ENCODE results near the gene IMMP1L. TPM values are rescaled to one million over a fixed set of nuclear protein-coding genes. Genes with fewer than 3 reads are reported as not detected.

Gene IMMP1L
- total and polyA plus RNA-seq, 3 donors from 2014 or later, result 37.6 to 48.2 (median 40.1) TPM

- Histone ChIP-seq H3K9me3 (no peaks in the 10 kb centered on the region), H3K36me3 (ENCODE audit: low read depth, missing control alignments) (no peaks in the 10 kb centered on the region), H3K4me3 (no peak overlapping the region), H3K4me1 (no peaks in the 10 kb centered on the region), H3K27ac (no peak overlapping the region), H3K27me3 (no peaks in the 10 kb centered on the region)
- intact Hi-C loops (cut with DNase I; ENCODE audit: low total_unique reads), result no loop called here
- WGBS, 2 donors, result 90 to 92% methylated on average over 4 of the region's 4 CpGs
- no peak for TF ChIP-seq CTCF (IDR thresholded peaks at IDR 0.05)
- DNase-seq, result no peak
Measured at GRCh38 chr11:31479066-31479465, 30.4 kb downstream of the IMMP1L start.

- no peaks in the 10 kb centered on the region for H3K4me1 ChIP-seq
- H3K4me3 ChIP-seq, result no peak overlapping the region
- no peaks in the 10 kb centered on the region for H3K9me3 ChIP-seq
- no peak for DNase-seq
- no peak for TF ChIP-seq CTCF (IDR thresholded peaks at IDR 0.05)
- H3K27me3 ChIP-seq, result no peaks in the 10 kb centered on the region
- WGBS, 2 donors, result 81 to 93% methylated on average over 2 of the region's 2 CpGs
- intact Hi-C loops (cut with DNase I; ENCODE audit: low total_unique reads), result no loop called here
- no peaks in the 10 kb centered on the region for H3K36me3 ChIP-seq (ENCODE audit: low read depth, missing control alignments)
- no peak overlapping the region for H3K27ac ChIP-seq
Measured at GRCh38 chr11:31478223-31478590, 31.2 kb downstream of the IMMP1L start.

- intact Hi-C loops (cut with DNase I; ENCODE audit: low total_unique reads), result no loop called here
- DNase-seq, result no peak
- no peak overlapping the region for H3K4me3 ChIP-seq
- TF ChIP-seq CTCF (IDR thresholded peaks at IDR 0.05), result no peak
- TF ChIP-seq POLR2A (IDR thresholded peaks at IDR 0.05), result no peak
- H3K36me3 ChIP-seq (ENCODE audit: low read depth, missing control alignments), result no peaks in the 10 kb centered on the region
- H3K4me1 ChIP-seq, result no peaks in the 10 kb centered on the region
- no peaks in the 10 kb centered on the region for H3K27me3 ChIP-seq
- no peaks in the 10 kb centered on the region for H3K9me3 ChIP-seq
- WGBS, 2 donors, result 88 to 90% methylated on average over 6 of the region's 6 CpGs
- H3K27ac ChIP-seq, result no peak overlapping the region
Measured at GRCh38 chr11:31477528-31478222, 31.7 kb downstream of the IMMP1L start.

GRCh38 chr11:31474083-31474482 lies 35.3 kb downstream of the IMMP1L start:
- no peak for DNase-seq
- H3K4me1 ChIP-seq, result no peaks in the 10 kb centered on the region
- H3K36me3 ChIP-seq (ENCODE audit: low read depth, missing control alignments), result no peaks in the 10 kb centered on the region
- no peaks in the 10 kb centered on the region for H3K9me3 ChIP-seq
- H3K4me3 ChIP-seq, result no peak overlapping the region
- no peak overlapping the region for H3K27ac ChIP-seq
- H3K27me3 ChIP-seq, result no peaks in the 10 kb centered on the region
- intact Hi-C loops (cut with DNase I; ENCODE audit: low total_unique reads), result no loop called here
- no peak for TF ChIP-seq POLR2A (IDR thresholded peaks at IDR 0.05)
- TF ChIP-seq CTCF (IDR thresholded peaks at IDR 0.05), result no peak

- no peak overlapping the region for H3K4me3 ChIP-seq
- no peaks in the 10 kb centered on the region for H3K4me1 ChIP-seq
- H3K36me3 ChIP-seq (ENCODE audit: low read depth, missing control alignments), result no peaks in the 10 kb centered on the region
- H3K27ac ChIP-seq, result no peak overlapping the region
- WGBS, 2 donors, result 95 to 100% methylated on average over 3 of the region's 3 CpGs
- intact Hi-C loops (cut with DNase I; ENCODE audit: low total_unique reads), result no loop called here
- DNase-seq, result no peak
- H3K27me3 ChIP-seq, result no peaks in the 10 kb centered on the region
- TF ChIP-seq CTCF (IDR thresholded peaks at IDR 0.05) (no peak), POLR2A (IDR thresholded peaks at IDR 0.05) (no peak)
- no peaks in the 10 kb centered on the region for H3K9me3 ChIP-seq
Measured at GRCh38 chr11:31464436-31464835, 45.0 kb downstream of the IMMP1L start.

All from testis (tissue), 3 donors.